Psoas muscle (tissue), 8 donors: ENCODE data around the gene SMAD9. TPM values are rescaled to one million over a fixed set of nuclear protein-coding genes. Genes with fewer than 3 reads are reported as not detected.
A peak's percentile ranks its signal among the peaks of the same experiment; 100 is the strongest.

Experiments
- ATAC-seq, 4 donors: fragments of 200-7000 bp; cut with Tn5 transposase; one replicate each; pipeline ENCODE4 v1.9.1; 2020; ENCODE audit warnings: moderate library complexity in 3 of 4, mild to moderate bottlenecking in 2 of 4
- DNase-seq, 2 donors: peaks; one replicate each; pipeline ENCODE4 v3.0.0-alpha.2; 2020
- H3K27ac ChIP-seq: fragments of 200-600 bp; one replicate; pipeline ENCODE4 v1.8.0; 2022
- H3K27me3 ChIP-seq, 3 donors: fragments of 200-600 bp in 1 of 3; one replicate each; pipeline versions ENCODE4 v1.6.1 to v1.8.0; 2013 to 2022; ENCODE audit warnings: low read length in 2 of 3, mild to moderate bottlenecking in 2 of 3, moderate library complexity in 1 of 3; ENCODE audit not compliant: insufficient read depth in 3 of 3
- H3K36me3 ChIP-seq, 2 donors: fragments of 200-600 bp in 1 of 2; one replicate each; pipeline versions ENCODE4 v1.6.1 to v1.8.0; 2013 to 2022; ENCODE audit warnings: low read depth in 1 of 2, mild to moderate bottlenecking in 1 of 2, moderate library complexity in 1 of 2; ENCODE audit not compliant: insufficient read depth in 1 of 2
- H3K4me1 ChIP-seq: fragments of 200-600 bp; one replicate; pipeline ENCODE4 v1.8.0; 2022
- H3K4me3 ChIP-seq: fragments of 200-600 bp; one replicate; pipeline ENCODE4 v1.8.0; 2022; ENCODE audit warnings: mild to moderate bottlenecking
- H3K9me3 ChIP-seq: fragments of 200-600 bp; one replicate; pipeline ENCODE4 v1.8.0; 2022
- WGBS, 3 donors: extraction: QIAGEN DNeasy Blood & Tissue Kit; methylation state at CpG; one replicate each; pipeline versions ENCODE4 v1.1.6 to v1.1.7; 2013; 5-methylcytosine and 5-hydroxymethylcytosine counted together
- intact Hi-C, 2 donors: fragments of 100-400 bp; cut with DNase I; formaldehyde crosslinking; loops; one replicate each; pipeline versions ENCODE4 v1.11.0 to v1.14.2; 2022
- long read RNA-seq, 2 donors: library from polyadenylated mRNA; unstranded; transcript quantifications; one replicate each; pipeline ENCODE4 v2.0.0, GENCODE V29; 2021
- polyA plus RNA-seq, 3 donors: library from polyadenylated mRNA; stranded (reverse); fragments of 200-250 nt; gene quantifications; one replicate each; pipeline ENCODE4 v1.2.3, GENCODE V29; 2013
- total RNA-seq, 4 donors: library from RNA; stranded (reverse); fragmentation: NEBNext Ultra II Directional in 2 of 4; extraction: Animal tissue kit (Norgen Biotek cat#: 25700) in 2 of 4; gene quantifications; one replicate each; pipeline versions ENCODE4 v1.2.1 to v1.2.4, GENCODE V29; 2021 to 2023
- TF ChIP-seq, protein P1 (sequence below): fragments of 200-600 bp; IDR thresholded peaks from one replicate; pipeline ENCODE4 v1.8.0; 2022; ENCODE audit warnings: antibody characterized with exemption
- donor health status: healthy with polysubstance abuse.
- donor health status: DM: no; HTN: no; CAD: no; lungs with moderate emphysema.
- donor health status: Bipolar disorder and iron deficiency.
- donor health status: healthy.
- donor health status: DM: yes; HTN: yes; CAD: no.
- donor health status: DM: no; HTN: no; CAD: no.
- donor health status: DM: no; HTN: no; CAD: no.
- donor health status: DM: yes; HTN: yes; CAD: no.

The SMAD9 gene
- 10 to 100 TPM in 2 of 4 donors, 1 to 10 TPM in 2; 1.3 to 33.5 (median 14.8) TPM for total RNA-seq
- polyA plus RNA-seq = 1 to 10 TPM in 2 of 3 donors, under 1 TPM in 1; 0.51 to 1.2 (median 1.0) TPM
- long read RNA-seq, donor 1, full-length matches to known transcripts = 3 of 6 reads
- long read RNA-seq, donor 1, partial matches to known transcripts = 1 of 6 reads
- long read RNA-seq, donor 1, other reads (novel, unspliced or antisense) = 2 of 6 reads
- long read RNA-seq, donor 2 = 0 reads

DNA sequence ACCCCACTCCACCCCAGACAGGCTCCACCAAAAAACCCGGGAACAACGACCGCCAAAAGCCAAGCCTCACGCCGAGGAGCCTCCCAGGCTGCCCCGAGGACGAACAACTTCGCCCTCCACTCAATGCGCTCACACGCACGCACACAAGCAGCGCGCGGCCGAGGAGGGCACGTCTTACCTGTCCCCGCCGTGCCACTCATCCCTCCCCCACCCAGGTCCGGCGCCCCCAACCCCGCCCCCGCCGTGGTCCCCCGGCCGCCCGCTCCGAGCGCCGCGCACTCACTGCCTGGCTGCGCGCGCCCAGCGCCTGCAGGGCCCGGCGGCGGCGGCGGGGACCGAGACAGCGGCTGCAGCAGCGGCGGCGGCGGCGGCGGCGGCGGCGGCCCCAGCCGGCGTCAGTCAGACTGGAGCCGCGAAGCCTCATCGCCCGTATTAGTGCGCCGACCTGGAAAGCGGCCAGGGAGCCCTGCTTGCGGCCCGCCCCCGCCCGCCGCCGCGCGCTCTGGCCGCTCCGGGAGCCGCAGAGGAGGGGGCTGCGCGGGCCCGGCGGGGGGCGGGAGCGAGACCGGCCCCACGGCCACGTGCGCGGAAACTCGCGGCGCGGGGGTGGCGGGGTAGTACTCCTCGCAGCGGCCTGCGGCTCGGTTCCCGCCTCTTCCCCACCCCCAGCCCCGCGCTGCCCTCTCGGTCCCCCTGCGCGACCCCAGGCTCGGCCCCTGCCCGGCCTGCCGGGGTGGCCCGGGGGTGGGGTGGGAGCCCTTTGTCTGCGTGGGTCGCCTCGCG, at the start of gene SMAD9:
Gene SMAD9 (minus strand): TSS at position 406 of the 783 bp plus-strand sequence. CDS start 40,549 bp downstream, outside the sequence.
- ATAC-seq (peak; percentile 75 to 82 (median 77)), DNase-seq (peak; percentile 86 to 87)
- Histone ChIP-seq H3K36me3 (no peaks in the 10 kb centered on the region), H3K27me3 (no peaks in the 10 kb centered on the region), H3K4me1 (peaks cover 16% of the 10 kb centered on the region), H3K4me3 (peak within 1 kb of the TSS; percentile 84), H3K27ac (peak within 1 kb of the TSS; percentile 72), H3K9me3 (no peaks in the 10 kb centered on the region)
- 1% methylated on average over 21 to 99 of the region's 104 CpGs for WGBS, 3 donors
- intact Hi-C loops = loop anchor here in 1 of 2 donors (2.0 kb wide), 1 partner anchor 79 kb away; the partner anchor contains the start of gene ALG5
- TF ChIP-seq, protein P1, sequence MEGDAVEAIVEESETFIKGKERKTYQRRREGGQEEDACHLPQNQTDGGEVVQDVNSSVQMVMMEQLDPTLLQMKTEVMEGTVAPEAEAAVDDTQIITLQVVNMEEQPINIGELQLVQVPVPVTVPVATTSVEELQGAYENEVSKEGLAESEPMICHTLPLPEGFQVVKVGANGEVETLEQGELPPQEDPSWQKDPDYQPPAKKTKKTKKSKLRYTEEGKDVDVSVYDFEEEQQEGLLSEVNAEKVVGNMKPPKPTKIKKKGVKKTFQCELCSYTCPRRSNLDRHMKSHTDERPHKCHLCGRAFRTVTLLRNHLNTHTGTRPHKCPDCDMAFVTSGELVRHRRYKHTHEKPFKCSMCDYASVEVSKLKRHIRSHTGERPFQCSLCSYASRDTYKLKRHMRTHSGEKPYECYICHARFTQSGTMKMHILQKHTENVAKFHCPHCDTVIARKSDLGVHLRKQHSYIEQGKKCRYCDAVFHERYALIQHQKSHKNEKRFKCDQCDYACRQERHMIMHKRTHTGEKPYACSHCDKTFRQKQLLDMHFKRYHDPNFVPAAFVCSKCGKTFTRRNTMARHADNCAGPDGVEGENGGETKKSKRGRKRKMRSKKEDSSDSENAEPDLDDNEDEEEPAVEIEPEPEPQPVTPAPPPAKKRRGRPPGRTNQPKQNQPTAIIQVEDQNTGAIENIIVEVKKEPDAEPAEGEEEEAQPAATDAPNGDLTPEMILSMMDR = no peak

DNA sequence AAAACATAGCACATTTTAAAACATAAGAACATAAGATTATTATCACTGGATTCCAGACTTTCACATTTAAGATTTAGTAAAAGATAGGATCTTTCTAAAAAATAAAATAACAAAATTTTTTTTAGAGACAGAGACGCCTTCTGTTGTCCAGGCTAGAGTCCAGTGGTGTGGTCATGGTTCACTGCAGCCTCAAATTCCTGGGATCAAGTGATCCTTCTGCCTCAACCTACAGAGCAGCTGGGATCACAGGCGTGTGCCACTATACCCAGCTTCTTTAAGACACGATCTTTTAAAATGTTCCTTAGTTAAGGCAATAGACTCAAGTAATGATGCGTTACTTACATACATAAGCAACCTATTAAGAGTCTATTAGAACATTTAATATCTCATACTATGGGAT, 46.4 kb upstream of the SMAD9 start:
- Histone ChIP-seq H3K4me3 (no peak overlapping the region), H3K27me3 (no peaks in the 10 kb centered on the region), H3K9me3 (no peaks in the 10 kb centered on the region), H3K27ac (no peak overlapping the region), H3K4me1 (no peaks in the 10 kb centered on the region), H3K36me3 (peaks cover 4 to 87% of the 10 kb centered on the region in 2 donors)
- TF ChIP-seq, protein P1 = no peak
- no peak for ATAC-seq
- 85 to 94% (median 90%) methylated on average over 4 of the region's 4 CpGs for WGBS, 3 donors
- intact Hi-C loops = loop anchor here in 1 of 2 donors (10.0 kb wide), 1 partner anchor 58 kb away; no protein-coding TSS in a partner anchor
- no peak for DNase-seq

DNA sequence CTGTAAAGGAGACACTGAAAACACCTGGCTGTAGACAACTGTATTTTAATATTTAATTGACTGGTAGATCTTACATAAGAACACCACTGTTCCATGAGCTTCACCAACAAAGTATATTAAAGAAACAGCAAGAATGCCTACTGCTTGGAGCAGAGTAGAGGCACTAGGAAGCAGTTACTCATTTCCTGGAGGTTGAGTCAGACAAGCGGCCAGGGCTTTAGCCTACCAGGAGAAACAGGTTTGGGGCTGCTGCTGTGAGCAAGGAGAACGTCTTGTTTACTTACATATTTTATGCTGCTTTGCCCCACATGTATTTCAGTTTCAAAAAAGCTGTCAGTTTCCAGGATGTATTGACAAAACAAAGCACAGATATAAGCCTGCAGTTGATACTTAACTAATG, 45.7 kb upstream of the SMAD9 start:
- H3K27ac ChIP-seq = no peak overlapping the region
- WGBS, 3 donors = 76 to 81% (median 79%) methylated on average over 2 of the region's 2 CpGs
- no peaks in the 10 kb centered on the region for H3K9me3 ChIP-seq
- intact Hi-C loops = loop anchor here in 1 of 2 donors (10.0 kb wide), 1 partner anchor 59 kb away; no protein-coding TSS in a partner anchor
- ATAC-seq (no peak), DNase-seq (no peak)
- TF ChIP-seq, protein P1 = no peak
- no peak overlapping the region for H3K4me3 ChIP-seq
- peaks cover 4 to 87% of the 10 kb centered on the region in 2 donors for H3K36me3 ChIP-seq
- H3K4me1 ChIP-seq = no peaks in the 10 kb centered on the region
- no peaks in the 10 kb centered on the region for H3K27me3 ChIP-seq

DNA sequence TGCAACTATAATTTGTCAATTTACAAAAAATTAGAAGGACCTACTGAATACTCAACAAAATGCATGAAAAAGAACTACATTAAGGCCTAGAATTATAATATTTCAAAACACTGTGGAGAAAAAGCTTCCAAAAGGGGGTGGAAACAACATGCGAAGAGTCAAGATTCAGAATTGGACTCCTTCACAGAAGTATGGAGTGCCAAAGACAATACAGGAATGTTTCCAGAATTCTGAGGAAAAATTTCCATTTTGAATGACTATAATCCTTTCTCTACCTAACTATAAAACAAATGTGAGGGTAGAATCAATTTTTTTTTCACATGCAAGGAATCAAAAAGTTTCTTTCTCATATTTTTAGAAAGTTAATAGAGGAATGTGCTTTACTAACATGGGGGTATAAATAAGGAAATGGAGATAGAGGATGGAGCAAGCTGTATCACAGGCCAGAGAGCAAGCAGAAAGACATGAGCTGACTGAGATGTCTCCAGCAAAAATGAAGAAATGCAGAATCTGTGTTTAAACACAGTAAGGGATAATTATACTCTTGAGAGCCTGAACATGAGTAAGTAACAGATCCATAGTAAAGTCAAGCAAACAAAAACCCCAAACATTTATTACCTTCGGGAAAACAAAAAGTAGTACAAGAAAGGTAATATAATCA, 39.5 kb upstream of the SMAD9 start:
- no peaks in the 10 kb centered on the region for H3K4me1 ChIP-seq
- H3K9me3 ChIP-seq = no peaks in the 10 kb centered on the region
- no peak for ATAC-seq
- TF ChIP-seq, protein P1 = no peak
- peaks cover 4 to 64% of the 10 kb centered on the region in 2 donors for H3K36me3 ChIP-seq
- H3K4me3 ChIP-seq = no peak overlapping the region
- no peak for DNase-seq
- WGBS, 3 donors = 87 to 91% (median 91%) methylated on average over 2 of the region's 2 CpGs
- H3K27ac ChIP-seq = no peak overlapping the region
- intact Hi-C loops = loop anchor here in 1 of 2 donors (10.0 kb wide), 1 partner anchor 65 kb away; no protein-coding TSS in a partner anchor
- H3K27me3 ChIP-seq = no peaks in the 10 kb centered on the region
